Stimulated activated CD8-positive, alpha-beta memory T cell treated with anti-CD3 and anti-CD28 coated beads, Interleukin-7, amount 100 ng/mL, for 48 hours (primary cell): ENCODE measurements around the gene MRGPRX1.
"Not testable (repeated sequence)": the region's sequence is repeated elsewhere in the genome, so short reads cannot be mapped to it uniquely, and the experiment has no call there.

Experiments used
- DNase-seq, 2 donors: peaks; one replicate each; pipeline ENCODE4 v3.0.0-alpha.2; 2020; ENCODE audit warnings: low read depth in 1 of 2; ENCODE audit errors: extremely low read depth in 1 of 2

The MRGPRX1 gene

GRCh38 chr11:18939314-18939713 is at the start of gene MRGPRX1:
TSS of gene MRGPRX1 (minus strand) at chr11:18939414. CDS start at chr11:18934784, 4,630 bp downstream.
- DNase-seq, result no peak

GRCh38 chr11:18987454-18988231 is 48.4 kb upstream of the MRGPRX1 start:
- DNase-seq, result no peak

- no peak for DNase-seq
Observed at GRCh38 chr11:18986744-18987143, 47.5 kb upstream of the MRGPRX1 start.

GRCh38 chr11:18981897-18982296 is 42.7 kb upstream of the MRGPRX1 start:
- DNase-seq, result no peak

GRCh38 chr11:18974192-18974591 is 35.0 kb upstream of the MRGPRX1 start:
- no peak for DNase-seq

- no peak for DNase-seq
Observed at GRCh38 chr11:18972336-18972735, 33.1 kb upstream of the MRGPRX1 start.

GRCh38 chr11:18969720-18970119 is 30.5 kb upstream of the MRGPRX1 start:
- DNase-seq, result no peak

- DNase-seq, result no peak
Observed at GRCh38 chr11:18958221-18958910, 19.2 kb upstream of the MRGPRX1 start.

GRCh38 chr11:18956630-18957029 is 17.4 kb upstream of the MRGPRX1 start:
- DNase-seq, result no peak

GRCh38 chr11:18936002-18936673 is 3.1 kb downstream of the MRGPRX1 start:
- no peak for DNase-seq

- no peak for DNase-seq
Observed at GRCh38 chr11:18934195-18934814, 4.9 kb downstream of the MRGPRX1 start.

GRCh38 chr11:18927550-18928322 is 11.5 kb downstream of the MRGPRX1 start:
- DNase-seq, result no peak

- DNase-seq, result not testable (repeated sequence)
Observed at GRCh38 chr11:18925426-18925825, 13.8 kb downstream of the MRGPRX1 start.

- no peak for DNase-seq
Observed at GRCh38 chr11:18912883-18913282, 26.3 kb downstream of the MRGPRX1 start.

- no peak for DNase-seq
Observed at GRCh38 chr11:18907391-18907790, 31.8 kb downstream of the MRGPRX1 start.

- not testable (repeated sequence) for DNase-seq
Observed at GRCh38 chr11:18900637-18901036, 38.6 kb downstream of the MRGPRX1 start.

- not testable (repeated sequence) for DNase-seq
Observed at GRCh38 chr11:18900151-18900611, 39.0 kb downstream of the MRGPRX1 start.

GRCh38 chr11:18891712-18892111 is 47.5 kb downstream of the MRGPRX1 start:
- DNase-seq, result not testable (repeated sequence)

GRCh38 chr11:18890615-18891014 is 48.6 kb downstream of the MRGPRX1 start:
- no peak for DNase-seq
